HG03457 (cell line): ENCODE results near the gene ROR1.
A peak's percentile ranks its signal among the peaks of the same experiment; 100 is the strongest.

Experiments
- ATAC-seq: cut with Tn5 transposase; IDR thresholded peaks from one replicate; pipeline ENCODE4 v1.9.1; 2021; ENCODE audit warnings: moderate number of reproducible peaks; ENCODE audit not compliant: unreplicated experiment

ROR1 gene

GRCh38 chr1:64163970-64164369 is 390.2 kb downstream of the ROR1 start:
- no peak for ATAC-seq

GRCh38 chr1:64166629-64167028 is 392.8 kb downstream of the ROR1 start:
- no peak for ATAC-seq

- no peak for ATAC-seq
Measured at GRCh38 chr1:64167176-64167575, 393.4 kb downstream of the ROR1 start.

- no peak for ATAC-seq
Measured at GRCh38 chr1:64171246-64171645, 397.4 kb downstream of the ROR1 start.

GRCh38 chr1:64171797-64172281 is 398.0 kb downstream of the ROR1 start:
- ATAC-seq, result peak; percentile 59

- ATAC-seq, result no peak
Measured at GRCh38 chr1:64172458-64172983, 398.7 kb downstream of the ROR1 start.

GRCh38 chr1:64173336-64173940 is 399.6 kb downstream of the ROR1 start:
- no peak for ATAC-seq

- ATAC-seq, result no peak
Measured at GRCh38 chr1:64175639-64176038, 401.8 kb downstream of the ROR1 start.

- ATAC-seq, result no peak
Measured at GRCh38 chr1:64176659-64177058, 402.8 kb downstream of the ROR1 start.

GRCh38 chr1:64179588-64179987 is 405.8 kb downstream of the ROR1 start:
- ATAC-seq, result no peak

GRCh38 chr1:64182207-64182606 is 408.4 kb downstream of the ROR1 start:
- ATAC-seq, result no peak

- ATAC-seq, result no peak
Measured at GRCh38 chr1:64183395-64184002, 409.7 kb downstream of the ROR1 start.

GRCh38 chr1:64184003-64184440 is 410.2 kb downstream of the ROR1 start:
- no peak for ATAC-seq

GRCh38 chr1:64186138-64186897 is 412.5 kb downstream of the ROR1 start:
- ATAC-seq, result no peak

- ATAC-seq, result no peak
Measured at GRCh38 chr1:64186898-64187280, 413.1 kb downstream of the ROR1 start.

- ATAC-seq, result no peak
Measured at GRCh38 chr1:64187646-64188045, 413.8 kb downstream of the ROR1 start.

- ATAC-seq, result no peak
Measured at GRCh38 chr1:64192290-64192689, 418.5 kb downstream of the ROR1 start.

- ATAC-seq, result no peak
Measured at GRCh38 chr1:64194168-64195080, 420.6 kb downstream of the ROR1 start.

GRCh38 chr1:64195081-64195395 is 421.2 kb downstream of the ROR1 start:
- ATAC-seq, result no peak

- ATAC-seq, result no peak
Measured at GRCh38 chr1:64196074-64196870, 422.5 kb downstream of the ROR1 start.
